ENCODE measurements around the gene CDYL.

DNA sequence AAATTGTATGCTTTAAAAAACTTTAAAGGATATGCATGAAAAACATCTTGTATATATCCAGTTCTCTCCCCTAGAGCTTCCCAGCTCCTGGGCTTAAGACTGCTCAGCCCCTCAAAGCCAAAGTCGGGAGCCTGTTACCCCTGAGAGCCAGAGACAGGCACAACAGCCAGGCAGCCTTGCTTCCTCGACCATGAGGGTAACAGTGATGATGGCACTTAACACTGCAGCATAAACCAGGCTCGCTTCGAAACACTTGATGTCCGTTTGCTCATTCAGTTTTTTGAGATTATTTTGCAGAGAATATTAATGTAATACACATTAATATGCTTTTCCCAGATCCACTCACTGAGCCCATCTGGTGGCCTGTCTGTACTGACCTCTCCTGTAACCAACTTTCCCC is 180.4 kb downstream of the CDYL start:
- TF ChIP-seq, protein P1, sequence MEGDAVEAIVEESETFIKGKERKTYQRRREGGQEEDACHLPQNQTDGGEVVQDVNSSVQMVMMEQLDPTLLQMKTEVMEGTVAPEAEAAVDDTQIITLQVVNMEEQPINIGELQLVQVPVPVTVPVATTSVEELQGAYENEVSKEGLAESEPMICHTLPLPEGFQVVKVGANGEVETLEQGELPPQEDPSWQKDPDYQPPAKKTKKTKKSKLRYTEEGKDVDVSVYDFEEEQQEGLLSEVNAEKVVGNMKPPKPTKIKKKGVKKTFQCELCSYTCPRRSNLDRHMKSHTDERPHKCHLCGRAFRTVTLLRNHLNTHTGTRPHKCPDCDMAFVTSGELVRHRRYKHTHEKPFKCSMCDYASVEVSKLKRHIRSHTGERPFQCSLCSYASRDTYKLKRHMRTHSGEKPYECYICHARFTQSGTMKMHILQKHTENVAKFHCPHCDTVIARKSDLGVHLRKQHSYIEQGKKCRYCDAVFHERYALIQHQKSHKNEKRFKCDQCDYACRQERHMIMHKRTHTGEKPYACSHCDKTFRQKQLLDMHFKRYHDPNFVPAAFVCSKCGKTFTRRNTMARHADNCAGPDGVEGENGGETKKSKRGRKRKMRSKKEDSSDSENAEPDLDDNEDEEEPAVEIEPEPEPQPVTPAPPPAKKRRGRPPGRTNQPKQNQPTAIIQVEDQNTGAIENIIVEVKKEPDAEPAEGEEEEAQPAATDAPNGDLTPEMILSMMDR (IDR thresholded peaks at IDR 0.05) = no peak
- no peak for TF ChIP-seq POLR2A (IDR thresholded peaks at IDR 0.05)

Data from lower leg skin (tissue), 3 donors.